Neural cell (in vitro differentiated cells): ENCODE measurements around the gene STXBP2.

ENCODE experiments used
- CTCF ChIP-seq: fragments of 450-650 bp; IDR thresholded peaks from 2 replicates; pipeline ENCODE4 v1.5.1; 2014; ENCODE audit warnings: antibody characterized with exemption, mild to moderate bottlenecking, moderate library complexity; ENCODE audit not compliant: poor library complexity, severe bottlenecking
- EZH2 ChIP-seq: fragments of 200-600, 300-800 bp; shearing (Covaris generic), sonication (generic); IDR thresholded peaks from 2 replicates; pipeline ENCODE4 v1.6.1; 2014; ENCODE audit warnings: antibody characterized with exemption, low read length, borderline replicate concordance, mild to moderate bottlenecking; ENCODE audit not compliant: insufficient read depth, poor library complexity, severe bottlenecking
- RAD21 ChIP-seq: fragments of 450-650 bp; conservative IDR thresholded peaks from 2 replicates; pipeline ENCODE4 v1.6.1; 2014; ENCODE audit warnings: antibody characterized with exemption, mild to moderate bottlenecking, moderate library complexity

GRCh38 chr19:7633698-7634097, 3.2 kb upstream of the STXBP2 start, which contains the start of gene PCP2:
- no peak for TF ChIP-seq CTCF
- no peak for TF ChIP-seq RAD21
- no peak for TF ChIP-seq EZH2
